ENCODE results near the gene TMEM19. TPM values are rescaled to one million over a fixed set of nuclear protein-coding genes. Genes with fewer than 3 reads are reported as not detected.
A peak's percentile ranks its signal among the peaks of the same experiment; 100 is the strongest.
"Not testable (repeated sequence)": the region's sequence is repeated elsewhere in the genome, so short reads cannot be mapped to it uniquely, and the experiment has no call there.

Gene TMEM19
- total and polyA plus RNA-seq, 7 donors: 6.0 to 31.1 (median 18.8) TPM

GRCh38 chr12:71683633-71684032 is 2.2 kb upstream of the TMEM19 start:
- 82 to 88% (median 84%) methylated on average over 5 of the region's 5 CpGs for WGBS, 3 donors
- Histone ChIP-seq H3K4me1 (peaks cover 15% of the 10 kb centered on the region), H3K4me3 (no peak overlapping the region), H3K9me3 (no peaks in the 10 kb centered on the region), H3K27ac (no peak overlapping the region), H3K36me3 (ENCODE audit: insufficient read depth in 1 of 2, low read depth in 1 of 2) (no peaks in the 10 kb centered on the region), H3K27me3 (ENCODE audit: insufficient read depth in 3 of 3, low read length in 2 of 3) (no peaks in the 10 kb centered on the region)
- intact Hi-C loops (cut with DNase I): no loop called here
- DNase-seq: no peak
- TF ChIP-seq, protein P1, sequence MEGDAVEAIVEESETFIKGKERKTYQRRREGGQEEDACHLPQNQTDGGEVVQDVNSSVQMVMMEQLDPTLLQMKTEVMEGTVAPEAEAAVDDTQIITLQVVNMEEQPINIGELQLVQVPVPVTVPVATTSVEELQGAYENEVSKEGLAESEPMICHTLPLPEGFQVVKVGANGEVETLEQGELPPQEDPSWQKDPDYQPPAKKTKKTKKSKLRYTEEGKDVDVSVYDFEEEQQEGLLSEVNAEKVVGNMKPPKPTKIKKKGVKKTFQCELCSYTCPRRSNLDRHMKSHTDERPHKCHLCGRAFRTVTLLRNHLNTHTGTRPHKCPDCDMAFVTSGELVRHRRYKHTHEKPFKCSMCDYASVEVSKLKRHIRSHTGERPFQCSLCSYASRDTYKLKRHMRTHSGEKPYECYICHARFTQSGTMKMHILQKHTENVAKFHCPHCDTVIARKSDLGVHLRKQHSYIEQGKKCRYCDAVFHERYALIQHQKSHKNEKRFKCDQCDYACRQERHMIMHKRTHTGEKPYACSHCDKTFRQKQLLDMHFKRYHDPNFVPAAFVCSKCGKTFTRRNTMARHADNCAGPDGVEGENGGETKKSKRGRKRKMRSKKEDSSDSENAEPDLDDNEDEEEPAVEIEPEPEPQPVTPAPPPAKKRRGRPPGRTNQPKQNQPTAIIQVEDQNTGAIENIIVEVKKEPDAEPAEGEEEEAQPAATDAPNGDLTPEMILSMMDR (IDR thresholded peaks at IDR 0.05): no peak
- ATAC-seq: no peak

DNA sequence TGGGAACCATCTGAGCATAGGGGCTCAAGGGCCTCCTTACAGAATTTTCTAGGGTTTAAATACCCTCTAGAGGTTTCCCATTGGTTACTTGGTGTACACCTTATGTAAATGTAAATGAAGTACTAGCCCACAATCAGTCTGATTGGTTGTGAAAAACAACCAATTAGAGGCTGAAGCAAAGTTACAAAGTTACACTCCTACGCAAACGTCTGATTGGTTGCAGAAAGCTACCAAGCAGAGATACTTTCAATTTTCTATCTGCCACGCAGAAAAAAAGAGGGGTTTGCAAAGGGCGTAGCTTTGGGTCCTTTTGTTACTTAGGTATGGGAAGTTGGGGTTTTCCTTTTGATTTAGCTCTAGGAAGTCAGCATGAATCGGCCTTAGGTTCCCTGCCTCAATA is 1.8 kb upstream of the TMEM19 start:
- DNase-seq (no peak), ATAC-seq (no peak)
- Histone ChIP-seq H3K27ac (peak overlapping the region; percentile 95), H3K36me3 (ENCODE audit: insufficient read depth in 1 of 2, low read depth in 1 of 2) (no peaks in the 10 kb centered on the region), H3K27me3 (ENCODE audit: insufficient read depth in 3 of 3, low read length in 2 of 3) (no peaks in the 10 kb centered on the region), H3K4me3 (no peak overlapping the region), H3K4me1 (peaks cover 19% of the 10 kb centered on the region), H3K9me3 (no peaks in the 10 kb centered on the region)
- TF ChIP-seq, protein P1 (IDR thresholded peaks at IDR 0.05): no peak
- intact Hi-C loops (cut with DNase I): no loop called here
- WGBS, 3 donors: 64 to 74% (median 64%) methylated on average over 5 of the region's 5 CpGs

GRCh38 chr12:71685312-71685906 is 473 bp upstream of the TMEM19 start:
- H3K36me3 ChIP-seq (ENCODE audit: insufficient read depth in 1 of 2, low read depth in 1 of 2): no peaks in the 10 kb centered on the region
- peak in 1 of 4 donors; percentile 32 for ATAC-seq
- TF ChIP-seq, protein P1 (IDR thresholded peaks at IDR 0.05): no peak
- no peaks in the 10 kb centered on the region for H3K27me3 ChIP-seq (ENCODE audit: insufficient read depth in 3 of 3, low read length in 2 of 3)
- H3K27ac ChIP-seq: peak overlapping the region; percentile 95
- peaks cover 27% of the 10 kb centered on the region for H3K4me1 ChIP-seq
- 19 to 23% (median 19%) methylated on average over 19 of the region's 19 CpGs for WGBS, 3 donors
- H3K9me3 ChIP-seq: no peaks in the 10 kb centered on the region
- intact Hi-C loops (cut with DNase I): loop anchor here in 1 of 2 donors (5.0 kb wide), 1 partner anchor 67 kb away; the partner anchor contains the start of gene RAB21
- peak overlapping the region; percentile 84 for H3K4me3 ChIP-seq
- DNase-seq: peak in 1 of 2 donors; percentile 49

- peak in 1 of 4 donors; percentile 23 for ATAC-seq
- 11 to 22% (median 14%) methylated on average over 3 of the region's 3 CpGs for WGBS, 3 donors
Observed at GRCh38 chr12:71686658-71687025, 760 bp downstream of the TMEM19 start.

GRCh38 chr12:71687172-71687571 is 1.3 kb downstream of the TMEM19 start:
- H3K9me3 ChIP-seq; DNase-seq; ATAC-seq; H3K27me3 ChIP-seq (ENCODE audit: insufficient read depth in 3 of 3, low read length in 2 of 3); H3K36me3 ChIP-seq (ENCODE audit: insufficient read depth in 1 of 2, low read depth in 1 of 2): not testable (repeated sequence)
- H3K4me1 ChIP-seq: peaks cover 34% of the 10 kb centered on the region
- intact Hi-C loops (cut with DNase I): loop anchor here (2.0 to 5.0 kb wide), 3 partner anchors 24 to 68 kb away; partner anchors contain the start of genes RAB21 (in 2 of the 2) and ZFC3H1 (in 1 of the 2)
- 85 to 86% (median 86%) methylated on average over 11 of the region's 11 CpGs for WGBS, 3 donors
- peak overlapping the region; percentile 95 for H3K27ac ChIP-seq
- H3K4me3 ChIP-seq: peak overlapping the region; percentile 84

More at GRCh38 chr12:71686658-71687025, 760 bp downstream of the TMEM19 start:
- H3K9me3 ChIP-seq: no peaks in the 10 kb centered on the region
- H3K36me3 ChIP-seq (ENCODE audit: insufficient read depth in 1 of 2, low read depth in 1 of 2): no peaks in the 10 kb centered on the region
- DNase-seq: no peak
- H3K27ac ChIP-seq: peak overlapping the region; percentile 95
- peaks cover 34% of the 10 kb centered on the region for H3K4me1 ChIP-seq
- intact Hi-C loops (cut with DNase I): loop anchor here (2.0 to 5.0 kb wide), 3 partner anchors 24 to 68 kb away; partner anchors contain the start of genes RAB21 (in 2 of the 2) and ZFC3H1 (in 1 of the 2)
- no peaks in the 10 kb centered on the region for H3K27me3 ChIP-seq (ENCODE audit: insufficient read depth in 3 of 3, low read length in 2 of 3)
- TF ChIP-seq, protein P1 (IDR thresholded peaks at IDR 0.05): no peak
- H3K4me3 ChIP-seq: peak overlapping the region; percentile 84
